NCI-H1436 (cell line): ENCODE data around the gene SSB.
"Not testable (repeated sequence)": the region's sequence is repeated elsewhere in the genome, so short reads cannot be mapped to it uniquely, and the experiment has no call there.

Experiments used
- DNase-seq: peaks from one replicate; lab custom pipeline; 2025; lab: John Stamatoyannopoulos, UW

SSB gene

DNA sequence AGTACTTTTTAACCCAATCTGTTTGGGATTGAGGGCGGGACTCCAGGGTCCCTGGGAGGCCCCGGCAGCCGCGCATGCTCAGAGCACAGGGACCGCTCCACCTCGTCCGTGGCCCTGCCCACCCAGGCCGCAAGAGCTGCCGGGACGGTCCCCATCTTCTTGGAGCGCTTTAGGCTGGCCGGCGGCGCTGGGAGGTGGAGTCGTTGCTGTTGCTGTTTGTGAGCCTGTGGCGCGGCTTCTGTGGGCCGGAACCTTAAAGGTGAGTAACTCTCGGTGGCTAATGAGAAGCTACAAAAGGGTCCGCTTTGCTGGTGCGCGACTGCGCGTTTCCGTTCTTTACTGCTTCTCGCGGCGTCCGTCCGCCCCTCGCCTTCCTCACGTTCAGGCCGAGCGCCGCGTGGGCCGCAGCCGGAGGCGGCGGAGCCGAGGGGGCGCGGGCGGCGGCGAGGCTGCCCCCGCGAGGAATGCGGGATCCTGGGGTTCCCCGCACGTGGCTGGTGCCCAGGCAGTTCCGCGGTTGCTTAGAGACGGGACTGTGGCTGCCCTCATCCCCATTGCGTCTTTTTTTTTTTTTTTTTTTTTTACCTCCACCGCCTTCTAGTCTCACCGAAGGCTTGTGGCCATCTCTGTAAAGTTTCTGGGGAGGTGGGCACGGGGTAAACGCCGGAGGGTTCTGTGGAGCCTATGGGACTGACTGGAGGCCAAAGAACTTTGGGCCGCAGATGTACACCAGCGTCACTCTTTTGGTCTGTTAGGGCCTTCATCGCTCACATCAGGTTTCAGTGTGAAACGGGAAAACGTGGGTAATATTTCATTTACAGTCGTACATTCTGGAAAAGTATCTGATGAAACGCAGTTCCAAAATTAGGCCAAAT is at the start of gene SSB:
Gene SSB, plus strand, starts transcription at position 154 of the 875 bp plus-strand sequence. CDS start 2,090 bp downstream, outside the sequence.
- peak; percentile 91 for DNase-seq

- no peak for DNase-seq
These were observed 45.9 kb upstream of the SSB start for GRCh38 chr2:169752752-169753151.

- DNase-seq, result no peak
These were observed 43.4 kb upstream of the SSB start for GRCh38 chr2:169755083-169755870.

DNA sequence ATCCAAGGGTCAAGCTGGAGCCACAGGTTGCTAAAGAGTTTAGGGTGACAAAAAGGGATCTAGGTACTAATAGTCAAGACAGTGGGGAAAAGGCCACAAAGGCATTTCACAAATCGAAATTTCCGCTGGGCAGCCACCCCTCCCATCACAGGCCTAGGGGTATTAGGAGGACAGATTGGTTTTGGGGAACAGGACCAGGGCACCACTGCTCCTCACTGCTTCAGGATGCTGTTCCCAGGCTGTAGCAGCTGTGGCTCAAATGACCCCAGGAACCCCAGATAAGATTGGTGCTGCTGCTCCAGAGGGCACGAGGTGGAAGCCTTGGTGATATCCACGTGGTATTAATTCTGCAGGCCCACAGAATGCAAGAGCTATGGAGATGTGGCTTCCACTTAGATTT is 42.3 kb upstream of the SSB start:
- DNase-seq, result no peak

DNA sequence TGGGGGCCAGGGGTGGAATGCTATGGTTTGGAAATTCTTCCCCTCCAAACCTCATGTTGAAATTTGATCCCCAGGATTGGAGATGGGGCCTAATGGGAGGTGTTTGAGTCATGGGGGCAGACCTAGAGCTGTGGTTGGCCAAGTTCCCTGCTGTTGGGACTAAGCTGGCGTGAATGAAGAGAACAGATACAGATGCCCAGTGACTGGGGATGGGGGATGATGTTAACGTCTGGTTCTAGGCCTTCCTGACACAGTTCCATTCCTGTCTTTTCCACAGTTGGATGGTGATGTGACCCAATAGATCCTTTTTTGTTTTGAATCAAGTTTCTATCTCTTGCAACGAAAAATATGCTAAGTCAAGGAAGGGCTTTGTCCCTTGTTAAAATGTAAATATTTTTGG is 41.3 kb upstream of the SSB start:
- DNase-seq, result no peak

DNA sequence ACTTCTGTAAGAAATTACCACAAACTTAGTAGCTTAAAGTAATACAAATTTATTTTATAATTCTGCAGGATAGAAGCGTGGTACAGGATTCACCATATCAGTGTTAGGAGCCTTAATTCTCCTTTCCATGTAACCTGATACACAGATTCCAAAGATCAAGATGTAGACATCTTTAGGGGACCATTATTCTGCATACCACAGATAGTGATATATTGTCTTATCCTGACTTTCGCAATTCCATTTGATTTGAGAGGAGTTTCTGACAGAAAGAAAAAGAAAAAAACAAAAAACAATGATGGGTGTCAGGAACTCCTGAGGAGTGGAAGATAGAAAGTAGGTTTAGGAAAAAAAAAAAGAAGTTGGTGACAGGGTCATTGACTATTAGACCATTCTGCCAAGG is 40.9 kb upstream of the SSB start:
- DNase-seq, result no peak

- DNase-seq, result no peak
These were observed 38.7 kb upstream of the SSB start for GRCh38 chr2:169759987-169760386.

DNA sequence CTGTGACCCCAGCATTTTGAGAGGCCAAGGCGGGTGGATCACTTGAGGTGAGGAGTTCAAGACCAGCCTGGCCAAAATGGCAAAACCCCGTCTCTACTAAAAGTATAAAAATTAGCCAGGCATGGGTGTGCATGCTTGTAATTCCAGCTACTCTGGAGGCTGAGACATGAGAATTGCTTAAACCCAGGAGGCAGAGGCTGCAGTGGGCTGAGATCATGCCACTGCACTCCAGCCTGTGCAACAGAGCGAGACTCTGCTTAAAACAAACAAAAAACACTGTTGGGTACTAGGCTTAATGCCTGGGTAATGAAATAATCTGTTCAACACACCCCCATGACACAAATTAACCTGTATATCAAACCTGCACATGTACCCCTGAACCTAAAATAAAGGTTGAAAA is 37.9 kb upstream of the SSB start:
- not testable (repeated sequence) for DNase-seq

GRCh38 chr2:169761251-169761969 is 37.3 kb upstream of the SSB start:
- no peak for DNase-seq

DNA sequence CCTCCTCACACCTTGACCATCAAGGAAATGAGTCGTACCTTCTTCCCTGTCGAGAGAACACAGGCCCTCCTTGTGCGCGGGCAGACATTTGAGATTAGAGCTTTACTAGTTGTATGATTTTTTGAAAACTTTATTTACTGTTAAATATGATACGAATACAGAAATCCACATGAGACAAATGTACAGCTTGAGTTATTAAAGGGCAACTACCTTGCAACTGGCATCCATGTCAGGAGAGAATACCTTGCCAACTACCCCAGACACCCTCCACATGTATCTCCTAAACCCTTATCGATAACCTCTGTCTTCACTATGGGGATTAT is 36.7 kb upstream of the SSB start:
- no peak for DNase-seq

GRCh38 chr2:169765523-169765922 is 33.1 kb upstream of the SSB start:
- DNase-seq, result no peak

DNA sequence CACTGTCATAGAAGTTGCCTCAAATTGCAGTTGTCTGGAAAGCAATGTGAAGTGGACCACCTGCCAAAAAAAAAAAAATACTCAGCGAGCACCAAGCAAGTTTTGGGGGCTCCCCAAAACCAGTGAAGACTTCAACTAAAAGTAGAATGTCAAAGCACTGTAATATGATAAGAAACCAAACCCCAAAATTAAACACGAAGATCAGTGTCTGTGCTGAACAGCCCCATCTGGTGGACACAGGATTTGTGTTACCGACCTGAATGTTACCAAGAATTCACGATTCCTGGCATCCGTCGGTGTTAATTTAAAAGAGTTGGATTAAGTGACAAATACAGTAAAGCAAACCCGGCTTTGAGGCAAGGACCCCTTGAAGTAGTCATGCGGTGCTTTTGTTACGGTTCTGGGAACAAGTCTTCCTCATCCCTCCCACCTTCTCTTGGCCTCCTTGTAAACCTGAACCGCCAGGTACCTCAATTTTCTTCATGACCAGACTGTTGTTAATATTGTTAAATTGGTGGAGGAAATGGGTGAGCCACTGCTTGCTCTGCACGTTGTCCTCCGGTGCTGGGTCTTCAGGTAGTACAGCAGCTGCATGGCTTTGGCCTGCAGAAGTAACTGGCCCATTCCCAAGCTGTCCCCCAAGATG is 31.3 kb upstream of the SSB start:
- DNase-seq, result peak; percentile 39

GRCh38 chr2:169768262-169768995 is 30.2 kb upstream of the SSB start:
- no peak for DNase-seq

DNA sequence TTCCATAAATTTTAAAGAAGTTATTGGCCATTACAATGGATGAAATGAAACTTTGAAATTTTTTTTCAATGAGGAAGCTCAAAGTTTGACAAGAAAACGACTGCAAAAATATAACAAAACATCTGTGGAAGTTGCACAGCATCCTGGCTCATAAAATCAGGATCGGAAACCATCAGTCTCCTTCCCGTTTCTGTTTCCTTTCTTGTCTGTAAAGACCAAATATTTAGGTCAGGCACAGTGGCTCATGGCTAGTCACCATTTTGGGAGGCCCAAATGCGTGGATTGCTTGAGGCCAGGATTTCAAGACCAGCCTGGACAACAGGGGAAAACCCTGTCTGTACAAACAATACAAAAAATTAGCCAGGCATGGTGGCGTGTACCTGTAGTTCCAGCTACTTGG is 27.6 kb upstream of the SSB start:
- DNase-seq, result no peak

DNA sequence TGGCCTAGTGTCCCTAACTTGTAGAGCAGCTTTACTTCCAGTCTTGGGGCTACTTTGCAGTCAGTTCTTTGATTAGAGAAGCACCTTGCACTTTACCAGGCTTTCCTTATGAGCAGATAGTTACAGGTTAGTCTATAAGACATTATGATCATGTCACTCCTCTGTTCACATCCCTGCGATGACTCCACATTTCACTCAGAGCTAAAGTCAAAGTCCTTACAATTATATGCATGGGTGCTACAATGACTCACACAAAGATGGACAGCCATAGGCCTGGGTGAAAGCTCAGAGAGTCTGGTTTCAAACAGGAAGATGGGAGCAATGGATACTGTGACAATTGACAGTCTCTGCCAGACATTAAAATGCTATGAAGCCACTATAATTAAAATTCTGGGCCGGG is 27.1 kb upstream of the SSB start:
- DNase-seq, result no peak

DNA sequence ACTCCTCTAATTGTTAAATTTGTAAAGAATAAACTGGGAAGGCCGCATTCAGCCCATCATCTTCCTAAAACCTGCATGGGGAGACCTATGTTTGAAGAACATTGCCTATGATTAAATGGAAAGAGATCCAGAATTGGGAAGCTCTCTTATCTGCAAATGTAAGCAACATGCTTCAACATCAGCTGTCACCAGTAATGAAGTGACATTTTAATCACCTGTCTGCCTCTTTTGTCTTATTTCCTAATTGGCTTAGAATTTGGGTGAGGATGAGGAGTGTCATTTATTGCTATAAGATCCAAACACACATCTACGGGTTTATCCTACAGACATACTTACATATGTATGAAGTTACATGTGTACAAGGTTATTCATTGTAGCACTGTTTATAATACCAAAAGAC is 26.0 kb upstream of the SSB start:
- no peak for DNase-seq

- DNase-seq, result no peak
These were observed 23.3 kb upstream of the SSB start for GRCh38 chr2:169775354-169775753.

DNA sequence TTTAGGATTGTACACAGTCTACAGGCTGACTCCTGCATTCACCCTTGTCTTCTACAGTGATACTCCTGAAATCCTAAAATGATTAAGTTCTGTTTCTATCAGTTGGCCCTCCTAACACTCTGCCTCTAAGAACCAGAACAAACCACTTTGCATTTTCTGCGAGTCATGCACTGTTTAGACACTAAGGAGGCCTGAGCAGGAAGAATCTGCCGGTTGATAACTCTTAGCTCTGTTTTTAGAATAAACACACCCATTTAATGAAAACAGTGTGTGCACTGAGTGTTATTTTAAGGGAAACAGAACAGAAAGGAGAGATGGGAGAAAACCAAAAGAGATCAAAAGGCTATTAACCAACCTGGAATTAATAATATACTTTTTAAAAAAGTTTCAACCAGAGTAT is 22.9 kb upstream of the SSB start:
- no peak for DNase-seq

- no peak for DNase-seq
These were observed 22.4 kb upstream of the SSB start for GRCh38 chr2:169776252-169776761.

GRCh38 chr2:169778446-169778845 is 20.2 kb upstream of the SSB start:
- DNase-seq, result no peak
